ENCODE measurements around the gene CEP350. TPM values are rescaled to one million over a fixed set of nuclear protein-coding genes. Genes with fewer than 3 reads are reported as not detected.

The CEP350 gene
- total and polyA plus RNA-seq, 10 of the 15 experiments (the other 5 are each of a cell fraction or from before 2014, with no cell fraction given), result 5.2 to 46.0 (median 23.1) TPM

DNA sequence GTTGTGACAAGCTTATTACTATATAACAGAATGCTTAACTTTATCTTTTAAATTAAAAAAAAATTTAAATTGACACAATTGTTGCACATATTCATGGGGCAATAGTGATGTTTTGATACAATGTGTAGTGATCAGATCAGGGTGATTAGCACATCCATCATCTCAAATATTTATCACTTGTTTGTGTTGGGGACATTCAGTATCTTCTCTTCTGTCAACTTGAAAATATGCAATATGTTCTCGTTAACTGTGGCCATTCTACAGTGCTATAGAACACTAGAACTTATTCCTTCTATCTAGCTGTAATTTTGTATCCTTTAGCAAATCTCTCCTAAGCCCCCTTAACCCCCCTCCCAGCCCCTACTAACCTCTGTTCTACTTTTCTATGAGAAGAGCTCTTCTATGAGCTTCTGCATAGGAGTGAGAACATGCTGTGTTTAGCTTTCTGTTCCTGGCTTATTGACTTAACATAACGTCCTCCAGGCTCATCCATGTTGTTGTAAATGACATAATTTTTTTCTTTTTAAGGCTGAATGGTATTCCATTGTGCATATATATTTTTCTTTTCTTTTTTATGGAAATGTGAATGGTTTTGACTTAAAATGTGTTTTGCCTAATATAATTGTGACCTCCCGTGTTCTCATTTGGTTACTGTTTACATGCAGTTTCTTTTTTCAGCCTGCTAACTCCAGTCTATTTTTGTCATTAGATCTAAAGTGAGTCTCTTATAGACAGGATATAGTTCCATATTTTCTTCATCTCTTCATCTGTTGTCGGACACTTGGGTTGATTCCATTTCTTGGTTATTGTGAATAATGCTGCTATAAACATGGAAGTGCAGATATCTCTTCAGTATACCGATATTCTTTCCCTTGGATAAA is 23.8 kb downstream of the CEP350 start (continued):
- TF ChIP-seq MLLT1 (IDR thresholded peaks at IDR 0.05) (no peak), CBFB (IDR thresholded peaks at IDR 0.05; ENCODE audit: low read depth) (no peak), NFYA (IDR thresholded peaks at IDR 0.05; ENCODE audit: borderline replicate concordance, low read depth, low read length) (no peak), POU2F2 (IDR thresholded peaks at IDR 0.05; ENCODE audit: borderline replicate concordance, low read depth, low read length) (no peak)

DNA sequence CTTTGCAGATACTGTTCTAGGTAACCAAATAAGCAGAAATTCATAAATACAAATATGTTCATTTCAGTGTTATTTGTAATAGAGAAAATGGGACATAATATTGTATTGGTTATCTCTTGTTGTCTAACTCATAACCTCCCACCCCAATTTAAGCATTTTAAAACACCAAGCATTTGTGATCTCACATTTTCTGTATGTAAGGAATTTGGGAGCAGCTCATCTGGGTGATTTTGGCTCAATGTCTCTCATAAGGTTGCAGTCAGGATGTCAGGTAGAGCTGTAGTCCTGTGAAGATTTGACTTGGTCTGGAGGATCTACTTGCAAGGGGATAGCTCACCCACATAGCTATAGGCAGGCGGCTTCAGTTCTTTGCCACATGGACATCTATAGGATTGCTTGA is 29.5 kb downstream of the CEP350 start:
- CTCF ChIA-PET, result interaction anchor here (0.6 to 1.0 kb wide), 2 partner anchors 8 to 91 kb away, joined by 3 read pairs; no protein-coding TSS in a partner anchor
- 100% methylated on average over 1 of the region's 1 CpG for WGBS (ENCODE audit: insufficient coverage, insufficient replicate concordance, low lambda C conversion rate, missing lambda C conversion rate)
- Histone ChIP-seq H3K4me1 (ENCODE audit: control insufficient read depth, insufficient read depth, low read length) (no peaks in the 10 kb centered on the region), H3K4me3 (no peak overlapping the region), H3K27ac (ENCODE audit: control insufficient read depth, insufficient read depth) (no peak overlapping the region), H3K79me2 (ENCODE audit: control insufficient read depth, insufficient read depth, low read length) (peaks cover 30% of the 10 kb centered on the region), H2AFZ (ENCODE audit: control insufficient read depth, low read depth, low read length) (no peak overlapping the region), H4K20me1 (ENCODE audit: control insufficient read depth, insufficient read depth) (no peaks in the 10 kb centered on the region), H3K27me3 (replicated peaks in 1 of 2; ENCODE audit: control insufficient read depth in 2 of 2, insufficient read depth in 2 of 2, low read length in 1 of 2) (no peaks in the 10 kb centered on the region), H3K9me3 (replicated peaks; ENCODE audit: control insufficient read depth, insufficient read depth, low read length) (no peaks in the 10 kb centered on the region; the same call in 1 of the 3 replicates), H3K4me2 (ENCODE audit: control insufficient read depth, insufficient read depth) (no peak overlapping the region), H3K9ac (ENCODE audit: control insufficient read depth, insufficient read depth, low read length) (no peak overlapping the region), H3K36me3 (ENCODE audit: control insufficient read depth in 2 of 2, insufficient read depth in 2 of 2, low read length in 1 of 2) (peaks cover 0 to 3% of the 10 kb centered on the region in 2 experiments; a peak in 1 of 4 replicates)
- SMC1A ChIA-PET (ENCODE audit: uncharacterized antibody, unreplicated experiment), result interaction anchor here (1.0 to 3.8 kb wide), 2 partner anchors 18 to 60 kb away, joined by 3 to 14 read pairs; no protein-coding TSS in a partner anchor
- RAD21 ChIA-PET (ENCODE audit: unreplicated experiment), result interaction anchor here (1.4 kb wide), 1 partner anchor 10 kb away, joined by 3 read pairs; no protein-coding TSS in a partner anchor
- no peak for DNase-seq (ENCODE audit: low read depth, low spot score)
- no peak for TF ChIP-seq BCL11A (IDR thresholded peaks at IDR 0.05; ENCODE audit: low read depth, low read length)
- TF ChIP-seq, protein P1, sequence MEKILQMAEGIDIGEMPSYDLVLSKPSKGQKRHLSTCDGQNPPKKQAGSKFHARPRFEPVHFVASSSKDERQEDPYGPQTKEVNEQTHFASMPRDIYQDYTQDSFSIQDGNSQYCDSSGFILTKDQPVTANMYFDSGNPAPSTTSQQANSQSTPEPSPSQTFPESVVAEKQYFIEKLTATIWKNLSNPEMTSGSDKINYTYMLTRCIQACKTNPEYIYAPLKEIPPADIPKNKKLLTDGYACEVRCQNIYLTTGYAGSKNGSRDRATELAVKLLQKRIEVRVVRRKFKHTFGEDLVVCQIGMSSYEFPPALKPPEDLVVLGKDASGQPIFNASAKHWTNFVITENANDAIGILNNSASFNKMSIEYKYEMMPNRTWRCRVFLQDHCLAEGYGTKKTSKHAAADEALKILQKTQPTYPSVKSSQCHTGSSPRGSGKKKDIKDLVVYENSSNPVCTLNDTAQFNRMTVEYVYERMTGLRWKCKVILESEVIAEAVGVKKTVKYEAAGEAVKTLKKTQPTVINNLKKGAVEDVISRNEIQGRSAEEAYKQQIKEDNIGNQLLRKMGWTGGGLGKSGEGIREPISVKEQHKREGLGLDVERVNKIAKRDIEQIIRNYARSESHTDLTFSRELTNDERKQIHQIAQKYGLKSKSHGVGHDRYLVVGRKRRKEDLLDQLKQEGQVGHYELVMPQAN (conservative IDR thresholded peaks at IDR 0.05), result no peak
- no peak for TF ChIP-seq SUPT20H (IDR thresholded peaks at IDR 0.05; ENCODE audit: borderline replicate concordance, control insufficient read depth, low read depth, low read length)
- no peak for TF ChIP-seq JUND (IDR thresholded peaks at IDR 0.05; ENCODE audit: low read depth, low read length)
- no peak for TF ChIP-seq SMARCA5 (IDR thresholded peaks at IDR 0.05)
- TF ChIP-seq CHD4 (IDR thresholded peaks at IDR 0.05), result no peak
- TF ChIP-seq SUZ12 (IDR thresholded peaks at IDR 0.05; ENCODE audit: unreplicated experiment), result no peak
- TF ChIP-seq CREB1 (IDR thresholded peaks at IDR 0.05; ENCODE audit: low read depth), result no peak
- no peak for TF ChIP-seq BCL3 (IDR thresholded peaks at IDR 0.05; ENCODE audit: borderline replicate concordance, insufficient read depth, low read depth, low read length, poor library complexity, severe bottlenecking)
- TF ChIP-seq CHD1 (IDR thresholded peaks at IDR 0.05; ENCODE audit: low read depth, low read length), result no peak
- TF ChIP-seq BRCA1 (IDR thresholded peaks at IDR 0.05; ENCODE audit: low read depth, low read length), result no peak
- TF ChIP-seq ZNF24 (IDR thresholded peaks at IDR 0.05), result no peak
- TF ChIP-seq FOXK2 (IDR thresholded peaks at IDR 0.05), result no peak
- intact Hi-C loops (cut with micrococcal nuclease; ENCODE audit: unreplicated experiment), result no loop called here
- POLR2A ChIA-PET, result no interaction called here
- no peak for FAIRE-seq
- ATAC-seq, result no peak
- BruUV-seq (replicated peaks), result no TSS peak
- in situ Hi-C loops (cut with MboI), result loop anchor here (5.0 kb wide), 1 partner anchor 48 kb away; no protein-coding TSS in a partner anchor

All from GM12878 (cell line).